DMS53 treated with DMSO at 0.1 percent for 48 hours (cell line): ENCODE data around the gene ERICH3.
A peak's percentile ranks its signal among the peaks of the same experiment; 100 is the strongest.
"Not testable (repeated sequence)": the region's sequence is repeated elsewhere in the genome, so short reads cannot be mapped to it uniquely, and the experiment has no call there.

ENCODE experiments used
- DNase-seq: peaks from one replicate; lab custom pipeline; 2025; ENCODE audit not compliant: unreplicated experiment; lab: John Stamatoyannopoulos, UW

The ERICH3 gene

DNA sequence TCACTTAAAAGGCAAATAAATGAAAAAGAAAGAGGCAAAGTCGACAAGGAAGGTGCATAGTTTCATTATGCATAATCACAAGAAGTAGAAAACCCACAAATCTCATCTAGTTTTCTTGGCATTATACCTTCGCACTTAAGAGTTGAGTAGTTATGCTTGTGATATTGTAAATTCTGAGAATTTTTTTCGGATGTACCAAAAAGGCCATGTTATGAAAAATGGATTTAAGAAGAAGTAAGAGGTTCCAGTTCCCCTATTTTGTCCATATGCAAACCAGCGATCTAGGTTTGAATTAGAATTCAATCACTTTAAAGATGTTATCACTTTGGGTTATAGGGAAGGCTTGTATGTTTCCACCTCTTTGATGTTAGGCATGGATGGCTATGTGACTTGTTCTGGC, 7.9 kb upstream of the ERICH3 start:
- DNase-seq, result no peak

DNA sequence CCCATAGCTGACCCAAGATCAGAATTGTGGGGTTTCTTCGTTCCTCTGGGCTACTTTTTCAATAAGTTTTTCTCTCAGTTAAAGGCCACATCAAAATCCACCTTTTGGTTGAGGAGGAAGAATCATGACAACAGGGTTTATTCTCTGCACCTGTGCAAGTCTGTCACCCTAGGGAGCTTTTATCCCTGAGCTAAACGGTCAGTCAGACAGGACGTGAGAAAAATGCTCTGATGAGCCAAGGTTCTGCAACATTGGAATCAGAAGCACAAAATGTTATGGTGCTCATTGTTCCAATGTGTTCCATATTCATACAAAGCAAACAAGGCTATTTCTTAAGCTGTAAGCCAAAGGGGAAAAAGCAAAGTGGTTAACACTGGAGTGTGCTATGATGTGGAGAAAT, 7.4 kb upstream of the ERICH3 start:
- no peak for DNase-seq

DNA sequence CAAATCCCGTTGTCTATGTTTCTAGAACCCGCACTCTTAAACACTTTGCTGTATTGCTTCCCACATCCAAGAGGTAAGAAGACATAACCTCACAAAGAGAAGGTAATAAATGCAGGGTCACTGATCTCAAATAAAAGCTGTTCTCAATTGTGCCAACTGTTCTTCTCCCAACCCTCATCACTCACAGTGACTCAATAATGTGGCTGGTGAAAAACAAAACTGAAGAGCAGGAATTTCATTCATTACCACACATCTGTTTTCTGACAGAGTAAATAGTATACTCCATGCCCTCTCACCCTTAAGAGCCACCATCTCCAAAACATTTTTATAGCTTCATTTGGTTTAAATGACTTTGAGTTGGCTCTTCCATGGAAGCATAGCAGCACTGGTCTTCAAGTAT, 6.2 kb upstream of the ERICH3 start:
- no peak for DNase-seq

DNA sequence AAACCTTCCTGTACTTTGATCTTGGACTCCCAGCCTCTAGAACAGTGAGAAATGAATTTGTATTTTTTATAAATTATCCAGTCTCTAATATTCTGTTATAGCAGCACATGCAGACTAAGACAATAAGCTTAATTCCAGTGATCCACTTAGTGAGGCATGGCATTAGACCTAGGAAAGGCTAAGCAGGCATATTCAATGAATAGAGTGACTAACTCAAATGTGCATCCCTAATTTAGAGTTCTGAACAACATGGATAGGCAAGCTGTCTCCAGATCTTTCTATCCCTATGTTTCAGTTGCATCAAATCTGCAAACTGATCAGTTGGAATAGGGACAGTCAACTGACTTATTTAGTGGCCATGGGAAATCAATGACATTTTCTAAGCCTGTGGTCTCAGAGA, 4.3 kb upstream of the ERICH3 start:
- DNase-seq, result no peak

DNA sequence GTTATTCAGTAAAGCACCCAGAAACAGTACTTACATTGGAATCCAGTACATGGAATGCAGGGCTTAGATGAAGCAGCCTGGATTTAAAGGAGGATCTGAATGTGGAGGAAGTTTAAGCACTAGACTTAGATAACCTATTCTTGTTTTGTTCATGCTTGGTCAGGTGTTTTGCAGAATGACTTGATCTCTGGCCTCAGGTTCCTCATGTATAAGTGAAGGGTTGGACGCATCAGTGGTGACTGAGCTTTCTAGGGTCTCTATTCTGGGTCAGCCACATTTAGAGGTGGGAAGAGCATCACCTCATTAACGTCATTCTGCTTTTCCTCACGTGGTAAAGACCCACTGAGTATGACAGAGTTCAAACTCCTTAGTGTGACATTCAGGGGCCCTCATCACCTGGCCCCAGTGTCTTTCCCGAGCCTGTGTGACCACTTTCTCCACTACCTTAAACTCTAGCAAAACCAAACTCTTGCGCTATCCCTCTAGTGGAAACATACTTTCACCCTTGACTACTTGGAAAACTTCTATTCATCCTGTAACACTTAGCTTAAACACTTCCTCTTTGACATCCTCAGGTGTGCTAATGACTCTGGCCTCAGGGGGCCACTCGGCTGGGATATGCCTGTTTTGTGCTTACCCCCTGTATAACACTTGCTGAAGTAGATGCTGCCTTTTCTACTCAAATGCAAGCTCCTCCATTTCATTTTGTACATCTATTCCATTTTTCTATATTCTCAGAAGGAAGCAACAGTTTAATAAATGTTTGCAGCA, 871 bp upstream of the ERICH3 start:
- DNase-seq, result no peak

DNA sequence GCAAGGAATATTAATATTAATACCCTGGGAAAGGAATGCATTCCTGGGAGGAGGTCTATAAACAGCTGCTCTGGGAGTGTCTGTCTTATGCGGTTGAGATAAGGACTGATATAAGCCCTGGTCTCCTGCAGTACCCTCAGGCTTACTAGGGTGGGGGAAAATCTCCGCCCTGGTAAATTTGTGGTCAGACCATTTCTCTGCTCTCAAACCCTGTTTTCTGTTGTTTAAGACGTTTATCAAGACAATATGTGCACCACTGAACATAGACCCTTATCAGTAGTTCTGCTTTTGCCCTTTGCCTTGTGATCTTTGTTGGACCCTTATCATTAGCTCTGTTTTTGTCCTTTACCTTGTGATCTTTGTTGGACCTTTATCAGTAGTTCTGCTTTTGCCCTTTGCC, 2.7 kb downstream of the ERICH3 start:
- not testable (repeated sequence) for DNase-seq

DNA sequence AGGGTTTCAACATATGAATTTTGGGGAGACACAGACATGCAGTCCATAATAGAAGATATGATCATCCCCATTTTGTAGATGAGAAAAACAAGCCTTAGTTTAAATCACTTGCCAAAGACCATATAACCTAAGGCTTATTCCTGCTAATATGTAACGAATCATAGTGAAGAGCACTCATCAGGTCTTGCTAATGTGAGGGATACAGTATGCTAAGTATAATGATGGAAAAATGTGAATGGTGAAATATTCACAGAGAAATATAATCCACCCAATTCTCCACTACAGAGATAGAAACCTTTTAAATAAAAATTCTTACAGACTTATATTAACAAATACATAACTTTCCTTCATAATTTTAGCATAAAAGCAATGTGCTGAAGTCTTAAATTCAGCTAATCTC, 18.9 kb downstream of the ERICH3 start:
- no peak for DNase-seq

DNA sequence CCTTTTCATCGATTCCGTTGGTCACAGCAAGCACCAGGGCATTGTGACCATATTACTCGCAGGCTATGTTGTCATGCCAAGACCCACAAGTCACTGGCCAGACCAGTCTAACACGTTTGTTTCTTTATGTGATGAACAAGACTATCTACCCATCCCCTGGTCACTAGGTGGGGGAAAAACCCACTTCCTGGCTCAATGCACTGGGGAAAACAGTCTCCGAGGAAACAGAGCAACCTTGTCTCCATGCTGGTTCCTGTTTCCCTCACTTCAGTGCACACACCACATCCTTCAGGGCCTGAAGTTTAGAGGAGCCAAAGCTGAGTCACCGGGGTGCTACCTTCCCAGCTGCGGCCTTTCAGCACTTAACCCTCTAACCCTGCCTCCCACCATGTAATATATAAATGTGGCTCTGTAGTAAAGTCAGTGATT, 20.9 kb downstream of the ERICH3 start:
- peak; percentile 93 for DNase-seq

DNA sequence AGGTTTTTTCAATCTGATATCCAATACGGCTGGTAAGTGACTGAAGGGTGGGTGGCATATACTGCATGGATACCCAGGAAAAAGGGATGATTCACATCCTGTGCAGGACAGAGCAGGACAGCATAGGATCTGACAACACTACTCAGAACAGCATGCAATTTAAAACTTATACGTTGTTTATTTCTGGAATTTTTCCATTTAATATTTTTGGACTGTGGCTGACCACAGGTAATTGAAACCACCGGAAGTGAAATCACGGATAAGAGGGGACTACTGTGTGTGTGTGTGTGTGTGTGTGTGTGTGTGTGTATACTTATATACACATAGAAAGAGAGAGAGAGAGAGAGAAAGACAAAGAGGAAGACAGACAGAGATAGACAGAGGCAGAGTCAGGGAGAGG, 23.0 kb downstream of the ERICH3 start:
- DNase-seq, result no peak

DNA sequence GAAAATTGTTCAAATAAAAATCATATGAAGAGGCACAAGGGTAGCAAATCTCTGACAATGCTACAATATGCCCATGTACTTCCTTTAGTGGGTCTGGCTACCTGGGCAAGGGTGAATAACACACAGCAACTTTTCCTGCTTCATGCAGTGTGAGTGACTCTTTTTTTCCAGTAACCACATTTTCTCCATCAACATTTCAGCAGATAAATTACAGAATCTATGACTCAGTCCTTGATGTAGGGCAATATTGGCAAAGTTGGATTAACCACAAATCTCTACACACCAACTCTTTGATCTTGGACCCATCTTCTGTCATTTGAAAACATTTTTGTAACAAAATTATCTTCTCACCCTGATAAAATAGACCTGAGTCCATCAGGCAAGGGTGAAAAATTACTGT, 31.7 kb downstream of the ERICH3 start:
- no peak for DNase-seq

DNA sequence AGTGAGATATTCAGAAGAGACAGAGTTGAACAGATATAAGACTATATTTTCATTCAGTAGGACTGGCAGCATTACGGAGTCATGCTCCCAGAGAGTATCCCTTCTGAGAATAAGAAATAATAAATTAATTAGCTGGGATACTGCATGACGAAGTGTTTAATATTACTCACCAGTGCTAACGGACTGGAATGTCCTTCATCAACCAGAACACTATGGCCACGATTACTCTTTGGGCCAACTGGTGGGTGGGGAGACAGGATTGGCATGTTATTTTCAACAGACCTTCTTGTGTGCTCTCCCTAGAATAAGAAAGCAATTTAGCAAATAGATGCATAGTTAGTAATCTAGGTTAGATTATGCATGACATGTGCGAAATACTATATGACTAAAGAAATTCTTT, 32.4 kb downstream of the ERICH3 start:
- DNase-seq, result no peak

DNA sequence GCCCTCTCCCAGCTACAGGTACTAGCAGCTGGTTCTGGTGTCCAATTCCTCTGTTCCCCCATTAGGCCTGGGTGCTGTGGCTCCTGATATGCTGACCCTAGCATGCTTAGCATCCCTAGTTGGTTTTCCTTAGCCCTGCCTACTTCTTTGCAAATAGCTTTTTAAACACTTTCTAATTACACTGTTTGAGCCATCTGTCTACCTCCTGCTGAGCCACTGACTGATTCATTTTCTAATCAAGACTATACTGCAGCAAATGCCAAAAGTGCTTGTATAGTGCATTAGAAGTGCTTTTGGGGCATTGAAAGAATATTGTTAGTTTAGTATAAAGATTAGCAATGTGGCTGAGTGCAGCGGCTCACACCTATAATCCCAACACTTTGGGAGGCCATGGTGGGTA, 36.3 kb downstream of the ERICH3 start:
- no peak for DNase-seq

DNA sequence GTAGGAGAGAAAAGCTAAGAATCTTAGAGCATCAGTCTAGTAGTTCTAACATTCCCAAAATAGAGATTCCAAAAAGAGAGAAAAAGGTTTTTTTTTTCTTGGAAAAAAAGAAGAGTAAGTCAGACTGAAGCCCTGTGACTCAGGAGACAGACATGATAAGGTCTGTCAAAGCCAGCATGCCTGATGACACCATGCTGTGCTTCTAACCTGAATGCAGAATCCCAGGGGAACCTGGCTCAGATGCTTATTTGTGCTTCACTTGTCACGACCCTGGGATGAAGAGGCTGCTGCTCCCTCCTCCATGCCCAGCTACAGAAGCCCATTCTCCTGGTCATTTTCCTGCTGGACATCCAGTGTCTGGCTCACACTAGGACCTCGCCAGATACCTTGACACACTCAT, 44.3 kb downstream of the ERICH3 start:
- no peak for DNase-seq

DNA sequence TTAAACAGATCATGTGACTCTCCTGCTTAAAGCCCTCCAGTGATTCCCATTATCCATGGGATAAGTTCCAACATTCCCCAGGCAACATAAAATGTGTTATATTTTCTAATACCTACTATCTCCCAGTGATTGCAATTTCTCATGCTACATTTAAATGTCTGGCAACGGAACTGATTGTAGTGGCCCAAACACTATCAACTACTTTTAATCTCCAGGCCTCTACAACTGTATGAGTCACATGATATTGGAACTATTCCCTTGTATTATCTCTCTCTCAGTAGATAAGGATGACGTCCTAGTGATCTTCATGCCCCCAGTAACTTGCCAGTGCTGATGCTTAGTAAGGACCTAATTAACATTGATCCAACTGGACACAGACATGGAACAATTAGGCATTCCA, 49.9 kb downstream of the ERICH3 start:
- no peak for DNase-seq

DNA sequence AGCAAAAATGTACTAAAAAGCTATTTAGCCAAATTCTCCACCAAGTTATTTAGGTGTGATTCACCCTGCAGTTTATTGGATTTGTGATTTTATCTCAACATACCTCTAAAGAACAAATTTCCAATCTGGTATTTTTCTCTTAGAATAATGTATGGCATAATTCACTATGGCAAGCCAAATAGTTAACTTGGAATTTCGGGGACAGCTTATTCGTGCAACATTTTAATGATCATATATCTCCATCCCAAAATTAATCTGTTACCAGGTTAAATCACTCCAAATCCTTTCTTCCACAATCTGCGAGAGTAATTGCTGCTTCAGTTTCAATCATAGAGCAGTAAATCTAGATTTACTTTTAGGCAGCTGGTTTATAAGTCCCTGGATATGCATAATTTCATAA, 53.4 kb downstream of the ERICH3 start:
- no peak for DNase-seq

DNA sequence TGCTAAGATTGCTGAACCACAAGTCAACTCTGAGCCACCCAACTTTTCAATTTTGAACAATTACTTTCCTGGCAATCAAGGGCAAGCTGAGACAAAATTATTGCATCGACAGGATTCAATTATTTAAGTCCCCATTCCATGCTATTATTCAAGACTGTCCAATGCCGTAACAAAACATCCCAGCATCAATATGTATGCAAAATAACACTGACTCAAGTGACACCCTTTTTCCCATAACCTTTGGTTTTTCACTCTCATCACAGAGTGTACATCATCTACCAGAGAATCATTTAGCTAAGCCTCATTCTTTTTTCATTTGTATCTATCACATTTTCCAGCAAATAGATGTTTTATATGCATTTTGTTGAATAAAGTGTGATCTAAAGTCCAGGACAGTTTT, 54.6 kb downstream of the ERICH3 start:
- no peak for DNase-seq

DNA sequence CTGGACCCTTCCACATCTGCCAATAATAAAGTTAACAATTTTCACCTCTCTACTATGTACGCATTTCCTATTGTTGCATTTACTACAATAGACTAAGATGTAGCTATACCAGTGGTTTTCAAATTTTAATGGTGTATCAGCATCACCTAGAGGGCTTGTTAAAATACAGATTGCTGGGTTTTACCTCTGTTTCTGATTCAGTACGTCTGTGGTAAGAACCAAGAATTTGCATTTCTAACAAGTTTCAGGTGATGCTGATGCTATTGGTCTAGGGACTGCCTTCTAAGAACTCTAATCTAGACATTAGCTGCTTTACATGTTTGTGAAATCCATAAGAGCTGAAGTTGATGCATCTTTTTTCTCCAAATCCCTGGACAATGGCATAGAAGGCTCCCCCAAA, 59.7 kb downstream of the ERICH3 start:
- DNase-seq, result no peak

DNA sequence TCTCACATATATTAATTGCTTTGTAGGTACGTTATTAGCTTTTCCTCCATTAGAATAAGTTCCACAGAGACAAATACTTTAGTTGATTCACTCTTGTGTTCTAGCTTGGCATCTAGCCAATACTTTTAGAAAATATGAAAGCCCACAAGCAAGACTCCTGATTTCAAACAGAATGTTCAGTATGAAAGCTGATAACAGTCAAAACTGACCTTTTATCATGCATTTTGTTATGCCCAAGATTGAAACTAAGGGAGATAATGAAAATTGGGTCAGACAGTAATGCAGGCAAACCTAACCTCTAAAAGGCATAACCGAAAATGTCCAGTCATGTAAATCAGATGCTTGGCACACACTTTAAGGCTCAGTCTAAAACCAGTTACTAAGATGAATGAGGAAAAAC, 61.7 kb downstream of the ERICH3 start:
- no peak for DNase-seq

DNA sequence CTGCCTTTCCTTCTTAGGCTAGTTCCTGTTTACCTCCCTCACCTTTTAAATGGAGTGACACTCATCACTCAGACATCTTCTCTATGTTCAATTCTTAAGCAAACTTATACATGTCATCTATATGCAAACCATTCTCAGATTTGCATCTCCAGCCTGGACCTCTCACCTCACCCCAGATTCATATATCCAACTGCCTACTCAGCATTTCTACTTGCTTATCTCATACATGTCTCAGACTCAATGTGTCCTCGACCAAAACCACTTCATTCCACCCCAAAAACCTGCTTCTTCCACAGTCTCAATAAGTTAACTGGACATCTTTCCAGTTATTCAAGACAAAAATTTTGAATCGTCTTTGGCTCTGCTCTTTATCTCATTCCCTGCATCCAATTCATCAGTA, 62.6 kb downstream of the ERICH3 start:
- no peak for DNase-seq

DNA sequence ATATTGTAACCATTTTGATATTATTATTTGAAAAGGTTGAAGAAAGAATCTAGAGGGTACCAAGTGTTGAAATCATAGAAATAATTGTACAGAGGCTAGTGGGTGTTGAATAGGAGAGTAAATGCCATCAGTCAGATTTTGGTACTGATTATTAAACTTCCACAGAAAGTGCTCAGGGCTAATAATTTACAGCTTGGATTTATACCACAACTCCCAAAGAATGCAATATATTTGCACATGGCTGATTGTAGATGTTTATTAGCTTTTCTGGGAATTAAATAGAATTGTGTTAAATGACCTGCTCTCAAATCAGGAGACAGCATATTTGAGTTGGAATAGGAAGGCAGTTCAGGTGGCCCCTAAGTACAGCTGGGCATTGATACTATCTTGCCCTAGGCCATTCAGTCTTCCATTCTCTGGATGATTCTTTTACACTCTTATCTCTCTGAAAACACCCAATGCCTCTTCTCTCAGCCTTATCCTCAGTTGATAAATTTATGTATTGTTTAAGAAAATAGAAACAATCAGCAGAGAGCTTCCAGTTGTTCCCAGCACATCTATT, 63.7 kb downstream of the ERICH3 start:
- no peak for DNase-seq

DNA sequence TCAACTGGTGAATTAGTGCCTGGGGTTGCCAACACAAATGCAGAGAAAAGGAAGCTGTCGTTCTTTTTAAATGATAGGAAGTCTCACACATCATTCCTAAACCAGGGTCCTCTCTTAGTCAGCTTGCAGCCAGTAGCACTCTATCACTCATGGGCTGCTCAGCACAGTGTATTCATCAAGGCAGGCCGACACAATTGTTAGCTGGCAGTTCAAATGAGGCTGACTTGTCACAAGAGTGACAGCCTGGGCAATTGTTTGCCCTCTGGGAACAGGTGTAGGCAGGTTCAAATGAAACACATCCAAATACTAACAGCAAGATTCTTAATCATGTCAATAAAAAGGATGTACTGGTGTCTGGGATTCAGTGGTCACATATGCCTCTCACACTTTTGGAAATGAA, 76.9 kb downstream of the ERICH3 start:
- no peak for DNase-seq

DNA sequence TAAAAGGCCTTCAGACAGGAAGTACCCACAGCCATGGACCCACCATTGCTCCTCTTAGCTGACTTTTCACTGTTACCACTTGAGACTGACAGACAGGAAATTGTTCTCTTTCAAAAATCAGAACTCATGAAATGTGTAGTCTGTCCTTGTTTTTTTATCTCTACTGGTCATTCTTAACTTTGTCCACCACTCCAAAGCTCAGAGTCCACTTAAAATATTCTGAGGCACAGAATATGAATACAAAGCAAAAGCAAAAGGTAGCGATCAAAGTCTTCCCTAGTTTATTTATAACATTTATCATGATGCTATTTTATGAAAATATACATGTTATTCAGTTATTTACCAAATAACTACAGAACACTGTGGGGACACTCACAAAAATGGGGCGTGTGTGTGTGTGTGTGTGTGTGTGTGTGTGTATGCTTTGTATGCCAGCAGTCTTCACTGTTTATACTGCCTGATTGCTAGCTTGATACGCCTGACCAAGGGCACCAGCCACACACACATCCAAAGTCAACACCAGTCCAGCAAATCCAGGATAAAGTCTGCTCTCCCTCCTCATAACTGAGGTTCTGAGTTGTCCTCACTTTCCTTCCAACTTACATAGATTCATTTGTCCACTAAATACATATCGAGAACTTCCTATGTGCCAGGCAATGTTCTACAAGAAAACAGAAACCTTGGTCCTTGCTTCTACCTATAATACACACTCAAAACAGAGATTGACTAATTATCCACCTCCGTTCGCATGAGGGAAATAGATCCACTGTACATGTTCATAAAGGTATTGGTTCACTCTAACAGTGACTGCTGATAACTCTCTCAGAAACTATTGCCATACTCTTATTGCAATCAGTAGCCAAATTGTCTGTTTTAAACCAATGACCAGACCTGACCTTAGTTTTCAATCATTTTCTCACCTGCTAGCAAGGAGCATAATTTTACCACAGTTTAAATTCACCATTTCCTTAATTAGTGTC, 79.4 kb downstream of the ERICH3 start:
- no peak for DNase-seq
